MCF 10A (cell line): ENCODE data around the gene PLEKHA1. TPM values are rescaled to one million over a fixed set of nuclear protein-coding genes. Genes with fewer than 3 reads are reported as not detected.
A peak's percentile ranks its signal among the peaks of the same experiment; 100 is the strongest.

ENCODE experiments used
- BruUV-seq: library from RNA; stranded (reverse); fragments of 400-500 nt; replicated peaks from 2 replicates; lab custom pipeline; 2021; lab: Mats Ljungman, UMichigan
- CTCF ChIA-PET: fragments of 300-600 bp; sonication (Branson Sonifier 250); formaldehyde crosslinking; extraction: SDS; loops from one replicate; lab custom pipeline; 2021; ENCODE audit warnings: antibody characterized with exemption, inconsistent platforms; lab: Yijun Ruan, JAX
- POLR2A ChIA-PET: fragments of 300-600, 350-650 bp; sonication (Branson Sonifier 250); formaldehyde crosslinking; extraction: SDS; loops from one replicate; lab custom pipeline; 2020; ENCODE audit warnings: antibody characterized with exemption, inconsistent platforms; lab: Yijun Ruan, JAX
- DNase-seq: peaks from one replicate; pipeline ENCODE4 v3.0.0-alpha.2; 2018; ENCODE audit not compliant: unreplicated experiment
- H3K27ac Mint-ChIP-seq: one replicate; pipeline ENCODE4 v1.8.0; 2022; ENCODE audit warnings: mild to moderate bottlenecking, low read depth, mixed read lengths; ENCODE audit not compliant: unreplicated experiment
- H3K27me3 Mint-ChIP-seq: one replicate; pipeline ENCODE4 v1.8.0; 2022; ENCODE audit warnings: mixed read lengths; ENCODE audit not compliant: insufficient read depth, unreplicated experiment
- H3K36me3 Mint-ChIP-seq: one replicate; pipeline ENCODE4 v1.8.0; 2022; ENCODE audit warnings: mild to moderate bottlenecking, moderate library complexity, mixed read lengths; ENCODE audit not compliant: insufficient read depth, unreplicated experiment
- H3K4me1 Mint-ChIP-seq: one replicate; pipeline ENCODE4 v1.8.0; 2022; ENCODE audit warnings: mixed read lengths; ENCODE audit not compliant: insufficient read depth, unreplicated experiment
- H3K4me3 Mint-ChIP-seq: one replicate; pipeline ENCODE4 v1.8.0; 2022; ENCODE audit warnings: mild to moderate bottlenecking, moderate library complexity, mixed read lengths; ENCODE audit not compliant: unreplicated experiment
- H3K9me3 Mint-ChIP-seq: one replicate; pipeline ENCODE4 v1.8.0; 2022; ENCODE audit warnings: mixed read lengths; ENCODE audit not compliant: unreplicated experiment
- CTCF ChIP-seq: fragments of 200-600 bp; IDR thresholded peaks from one replicate; pipeline ENCODE4 v1.8.0; 2022; ENCODE audit warnings: antibody characterized with exemption, mild to moderate bottlenecking; ENCODE audit not compliant: unreplicated experiment
- intact Hi-C: fragments of 100-400 bp; cut with micrococcal nuclease; formaldehyde crosslinking; loops from 2 replicates; pipeline ENCODE4 v1.14.1; 2022
- total RNA-seq: library from RNA; stranded (reverse); gene quantifications from 2 replicates; pipeline ENCODE4 v1.2.3, GENCODE V29; 2022

Gene PLEKHA1
- total RNA-seq, 1 experiment from 2014 or later, result 55.8 TPM

GRCh38 chr10:122461729-122462532 lies 87.4 kb downstream of the PLEKHA1 start:
- ChIA-PET CTCF (interaction anchor here (0.6 to 1.0 kb wide), 4 partner anchors 16 to 321 kb away, joined by 3 read pairs; no protein-coding TSS in a partner anchor), POLR2A (interaction anchor here (0.6 to 15.0 kb wide), 10 partner anchors 8 to 104 kb away, joined by 3 to 291 read pairs (median 4); no protein-coding TSS in a partner anchor)
- peaks cover 34% of the 10 kb centered on the region for H3K4me1 Mint-ChIP-seq
- peak; percentile 42 for DNase-seq
- H3K4me3 Mint-ChIP-seq, result peak overlapping the region; percentile 99
- intact Hi-C loops, result loop anchor here (1.0 kb wide), 1 partner anchor 48 kb away; no protein-coding TSS in a partner anchor
- no peaks in the 10 kb centered on the region for H3K9me3 Mint-ChIP-seq
- H3K36me3 Mint-ChIP-seq, result peaks cover 19% of the 10 kb centered on the region
- H3K27ac Mint-ChIP-seq, result no peak overlapping the region
- TF ChIP-seq CTCF, result no peak
- BruUV-seq, result no TSS peak
- H3K27me3 Mint-ChIP-seq, result no peaks in the 10 kb centered on the region

GRCh38 chr10:122462533-122463465 lies 88.3 kb downstream of the PLEKHA1 start:
- ChIA-PET POLR2A (interaction anchor here (0.6 to 15.0 kb wide), 8 partner anchors 11 to 87 kb away, joined by 3 to 291 read pairs (median 4); no protein-coding TSS in a partner anchor), CTCF (interaction anchor here (0.6 to 1.0 kb wide), 4 partner anchors 17 to 322 kb away, joined by 3 read pairs; no protein-coding TSS in a partner anchor)
- Mint-ChIP-seq H3K4me3 (peak overlapping the region; percentile 99), H3K9me3 (no peaks in the 10 kb centered on the region), H3K4me1 (peaks cover 34% of the 10 kb centered on the region), H3K27ac (peak overlapping the region; percentile 42), H3K27me3 (no peaks in the 10 kb centered on the region), H3K36me3 (peaks cover 24% of the 10 kb centered on the region)
- TF ChIP-seq CTCF, result no peak
- intact Hi-C loops, result loop anchor here (1.0 kb wide), 1 partner anchor 48 kb away; no protein-coding TSS in a partner anchor
- DNase-seq, result peak; percentile 50
- TSS peak; percentile 37 for BruUV-seq

- POLR2A ChIA-PET, result interaction anchor here (15.0 kb wide), 1 partner anchor 27 kb away, joined by 291 read pairs; no protein-coding TSS in a partner anchor
- H3K36me3 Mint-ChIP-seq, result peaks cover 25% of the 10 kb centered on the region
- peak overlapping the region; percentile 99 for H3K4me3 Mint-ChIP-seq
- H3K27ac Mint-ChIP-seq, result no peak overlapping the region
- intact Hi-C loops, result no loop called here
- H3K4me1 Mint-ChIP-seq, result peaks cover 37% of the 10 kb centered on the region
- no peaks in the 10 kb centered on the region for H3K9me3 Mint-ChIP-seq
- CTCF ChIA-PET, result interaction anchor here (1.3 to 2.1 kb wide), 2 partner anchors 28 to 165 kb away, joined by 4 to 5 read pairs; no protein-coding TSS in a partner anchor
- H3K27me3 Mint-ChIP-seq, result no peaks in the 10 kb centered on the region
- BruUV-seq, result no TSS peak
- TF ChIP-seq CTCF, result no peak
- DNase-seq, result no peak
Observed at GRCh38 chr10:122463466-122464249, 89.2 kb downstream of the PLEKHA1 start.
